H1 (cell line): ENCODE measurements around the gene ARHGEF18. TPM values are rescaled to one million over a fixed set of nuclear protein-coding genes. Genes with fewer than 3 reads are reported as not detected.

Experiments used
- CTCF ChIA-PET: fragments of 300-600 bp; sonication (Branson Sonifier 250); formaldehyde crosslinking; loops from one replicate; lab custom pipeline; 2021; ENCODE audit not compliant: partially characterized antibody; lab: Charles Lee
- POLR2A ChIA-PET: fragments of 300-600 bp; sonication (Branson Sonifier 250); formaldehyde crosslinking; loops from one replicate; lab custom pipeline; 2021; ENCODE audit warnings: inconsistent platforms; ENCODE audit not compliant: partially characterized antibody; lab: Charles Lee
- DNase-seq, 2 experiments: peaks; one replicate each; pipeline versions ENCODE4 v3.0.0 to v3.0.0-alpha.2; 2010 to 2022; ENCODE audit warnings: low spot score in 2 of 2, low read depth in 1 of 2, mixed read lengths in 1 of 2
- FAIRE-seq: peaks from 2 replicates; lab custom pipeline; 2011; peaks lifted over from hg19 to GRCh38; lab: Jason Lieb, UNC
- H2AFZ ChIP-seq: 2 replicates; pipeline ENCODE4 v1.8.1; 2012; ENCODE audit warnings: low read length, inconsistent platforms
- H2AK5ac ChIP-seq: 2 replicates; pipeline ENCODE4 v1.6.1; 2013; ENCODE audit warnings: low read depth, low read length
- H2BK120ac ChIP-seq: replicated peaks from 2 replicates; pipeline ENCODE3; 2013; ENCODE audit warnings: low read depth, low read length, inconsistent platforms
- H2BK12ac ChIP-seq: 2 replicates; pipeline ENCODE4 v1.6.1; 2013; ENCODE audit warnings: low read depth, low read length
- H2BK15ac ChIP-seq: 2 replicates; pipeline ENCODE4 v1.6.1; 2013; ENCODE audit warnings: low read length
- H2BK20ac ChIP-seq: 2 replicates; pipeline ENCODE4 v1.6.1; 2013; ENCODE audit warnings: low read length
- H2BK5ac ChIP-seq: 2 replicates; pipeline ENCODE4 v1.6.1; 2013; ENCODE audit warnings: low read depth, low read length
- H3K14ac ChIP-seq: 2 replicates; pipeline ENCODE4 v1.6.1; 2013; ENCODE audit warnings: inconsistent platforms; ENCODE audit not compliant: insufficient read length
- H3K18ac ChIP-seq: 2 replicates; pipeline ENCODE4 v1.6.1; 2013; ENCODE audit warnings: low read length; ENCODE audit errors: extremely low read depth
- H3K23ac ChIP-seq: 2 replicates; pipeline ENCODE4 v1.6.1; 2013; ENCODE audit warnings: inconsistent platforms; ENCODE audit not compliant: insufficient read length
- H3K23me2 ChIP-seq: 2 replicates; pipeline ENCODE4 v1.6.1; 2013; ENCODE audit warnings: low read depth, low read length
- H3K27ac ChIP-seq: 2 replicates; pipeline ENCODE4 v1.6.1; 2011; ENCODE audit warnings: low read depth, low read length, inconsistent platforms
- H3K27me3 ChIP-seq, 4 experiments: replicated peaks in 1 of 4; 1 replicate in 1 of 4; 2 replicates in 3 of 4; pipeline versions ENCODE4 v1.6.1 to v1.8.1; 2011 to 2013; ENCODE audit warnings: low read length in 3 of 4, mild to moderate bottlenecking in 3 of 4, inconsistent platforms in 2 of 4, mixed read lengths in 2 of 4, moderate library complexity in 1 of 4; ENCODE audit not compliant: control insufficient read depth in 3 of 4, insufficient read depth in 3 of 4; ENCODE audit errors: extremely low read depth in 1 of 4
- H3K36me3 ChIP-seq, 4 experiments: 2 replicates each; pipeline versions ENCODE4 v1.6.1 to v1.8.1; 2011 to 2013; ENCODE audit warnings: mild to moderate bottlenecking in 4 of 4, low read length in 3 of 4, moderate library complexity in 2 of 4, control low read depth in 1 of 4, inconsistent platforms in 1 of 4; ENCODE audit not compliant: insufficient read depth in 4 of 4, control insufficient read depth in 2 of 4
- H3K4ac ChIP-seq: replicated peaks from 2 replicates; pipeline ENCODE3; 2013; ENCODE audit warnings: low read length, low read depth, mixed read lengths, inconsistent platforms; ENCODE audit not compliant: insufficient read length
- H3K4me1 ChIP-seq, 4 experiments: replicated peaks in 1 of 4; 1 replicate in 1 of 4; 2 replicates in 3 of 4; pipeline versions ENCODE4 v1.6.1 to v1.8.1; 2011 to 2013; ENCODE audit warnings: low read length in 3 of 4, inconsistent platforms in 2 of 4, mixed read lengths in 1 of 4; ENCODE audit not compliant: insufficient read depth in 4 of 4, control insufficient read depth in 3 of 4
- H3K4me2 ChIP-seq, 2 experiments: 2 replicates each; pipeline versions ENCODE4 v1.6.1 to v1.8.1; 2011 to 2013; ENCODE audit warnings: low read depth in 2 of 2, low read length in 2 of 2, control low read depth in 1 of 2, inconsistent platforms in 1 of 2, mild to moderate bottlenecking in 1 of 2; ENCODE audit not compliant: insufficient read depth in 1 of 2
- H3K4me3 ChIP-seq, 4 experiments: fragments of 200-600, 300-600 bp in 1 of 4; sonication (generic), shearing (Covaris generic), sonication (Bioruptor Twin) in 1 of 4; 2 replicates each; pipeline versions ENCODE4 v1.5.1 to v1.8.1; 2011 to 2016; ENCODE audit warnings: low read length in 4 of 4, low read depth in 3 of 4, control low read depth in 2 of 4, inconsistent platforms in 2 of 4, mild to moderate bottlenecking in 2 of 4, mixed read lengths in 1 of 4, moderate library complexity in 1 of 4; ENCODE audit not compliant: insufficient read depth in 2 of 4; ENCODE audit errors: extremely low read depth in 1 of 4
- H3K56ac ChIP-seq: replicated peaks from 2 replicates; pipeline ENCODE3; 2013; ENCODE audit warnings: low read depth, mild to moderate bottlenecking, mixed read lengths, low read length, inconsistent platforms; ENCODE audit not compliant: insufficient read length
- H3K79me1 ChIP-seq: 2 replicates; pipeline ENCODE4 v1.6.1; 2013; ENCODE audit warnings: low read depth, low read length, control low read depth
- H3K79me2 ChIP-seq, 2 experiments: 2 replicates each; pipeline versions ENCODE4 v1.6.1 to v1.8.1; 2012 to 2013; ENCODE audit warnings: low read length in 2 of 2, mild to moderate bottlenecking in 2 of 2, inconsistent platforms in 1 of 2; ENCODE audit not compliant: insufficient read depth in 2 of 2, control insufficient read depth in 1 of 2
- H3K9ac ChIP-seq, 4 experiments: replicated peaks in 1 of 4; 1 replicate in 1 of 4; 2 replicates in 3 of 4; pipeline versions ENCODE4 v1.6.1 to v1.8.1; 2011 to 2013; ENCODE audit warnings: low read depth in 3 of 4, low read length in 3 of 4, control low read depth in 2 of 4, mild to moderate bottlenecking in 2 of 4, moderate library complexity in 2 of 4, inconsistent platforms in 1 of 4; ENCODE audit errors: extremely low read depth in 1 of 4
- H3K9me3 ChIP-seq, 2 experiments: 2 replicates each; pipeline versions ENCODE4 v1.6.1 to v1.8.1; 2012 to 2013; ENCODE audit warnings: mild to moderate bottlenecking in 2 of 2, moderate library complexity in 2 of 2, control low read depth in 1 of 2, inconsistent platforms in 1 of 2, low read depth in 1 of 2, low read length in 1 of 2, mixed read lengths in 1 of 2; ENCODE audit not compliant: insufficient read depth in 2 of 2
- H4K20me1 ChIP-seq, 2 experiments: replicated peaks in 1 of 2; 2 replicates each; pipeline versions ENCODE3 to v1.8.1; 2011 to 2013; ENCODE audit warnings: inconsistent platforms in 2 of 2, low read length in 2 of 2, mild to moderate bottlenecking in 1 of 2; ENCODE audit not compliant: insufficient read depth in 2 of 2, control insufficient read depth in 1 of 2
- H4K5ac ChIP-seq: 2 replicates; pipeline ENCODE4 v1.6.1; 2013; ENCODE audit warnings: low read length, low read depth, mixed read lengths, inconsistent platforms; ENCODE audit not compliant: insufficient read length
- H4K8ac ChIP-seq: 2 replicates; pipeline ENCODE4 v1.8.0; 2013; ENCODE audit warnings: mild to moderate bottlenecking, moderate library complexity, low read length, inconsistent platforms; ENCODE audit not compliant: insufficient read depth; ENCODE audit errors: extremely low read depth
- H4K91ac ChIP-seq: replicated peaks from 2 replicates; pipeline ENCODE3; 2013; ENCODE audit warnings: low read length, mixed read lengths, inconsistent platforms; ENCODE audit not compliant: insufficient read length
- CEBPB ChIP-seq: IDR thresholded peaks from 2 replicates; pipeline ENCODE4 v1.6.1; 2012; ENCODE audit warnings: low read depth, low read length
- HDAC2 ChIP-seq, 2 experiments: fragments of 300-600 bp in 1 of 2; sonication (generic) in 1 of 2; IDR thresholded peaks; 2 replicates each; pipeline ENCODE4 v1.6.1; 2011 to 2012; ENCODE audit warnings: low read depth in 2 of 2, low read length in 2 of 2, mild to moderate bottlenecking in 2 of 2, moderate library complexity in 2 of 2, borderline replicate concordance in 1 of 2, inconsistent platforms in 1 of 2
- JUN ChIP-seq: IDR thresholded peaks from 2 replicates; pipeline ENCODE4 v1.6.1; 2011; ENCODE audit warnings: low read depth, mild to moderate bottlenecking, improper control_type of control experiment, low read length
- KDM1A ChIP-seq: fragments of 200-600, 300-600 bp; sonication (generic); IDR thresholded peaks from 2 replicates; pipeline ENCODE4 v1.7.1; 2016; ENCODE audit warnings: mild to moderate bottlenecking, low read length, borderline replicate concordance
- MAFK ChIP-seq: IDR thresholded peaks from 2 replicates; pipeline ENCODE4 v1.6.1; 2012; ENCODE audit warnings: low read depth, mild to moderate bottlenecking, improper control_type of control experiment, low read length
- RBBP5 ChIP-seq: IDR thresholded peaks from 2 replicates; pipeline ENCODE4 v1.7.1; 2012; ENCODE audit warnings: low read depth, mild to moderate bottlenecking, inconsistent platforms, low read length, moderate library complexity, borderline replicate concordance
- SAP30 ChIP-seq: fragments of 300-600 bp; sonication (generic); IDR thresholded peaks from 2 replicates; pipeline ENCODE4 v1.7.1; 2012; ENCODE audit warnings: low read length, moderate library complexity, mild to moderate bottlenecking, inconsistent platforms; ENCODE audit not compliant: insufficient read depth, insufficient replicate concordance
- WGBS, 2 experiments: shearing (Covaris generic) in 1 of 2; methylation state at CpG; one replicate each; pipeline versions ENCODE4 v1.1.6 to v1.1.7; 2013 to 2015; ENCODE audit warnings: low lambda C conversion rate in 2 of 2, mixed read lengths in 2 of 2, inconsistent platforms in 1 of 2, low coverage in 1 of 2, missing lambda C conversion rate in 1 of 2; ENCODE audit not compliant: insufficient replicate concordance in 2 of 2, insufficient coverage in 1 of 2, insufficient read length in 1 of 2; ENCODE audit errors: extremely low coverage in 1 of 2, missing lambda C conversion rate in 1 of 2; 5-methylcytosine and 5-hydroxymethylcytosine counted together
- polyA plus RNA-seq, 7 experiments: library from polyadenylated mRNA; depleted of rRNA in 3 of 7; stranded (reverse) in 5 of 7; unstranded in 2 of 7; fragments of >200 nt in 5 of 7; fragments of 200-250 nt in 2 of 7; gene quantifications; 1 replicate in 5 of 7; 2 replicates in 1 of 7; 4 replicates in 1 of 7; pipeline versions ENCODE4 v1.2.1 to v1.2.3, GENCODE V29; 2011 to 2013; ENCODE audit warnings: missing spikeins in 2 of 7, mixed read lengths in 2 of 7
- total RNA-seq: library from RNA; stranded (reverse); fragmentation: NEBNext Ultra II Directional; extraction: Animal tissue kit (Norgen Biotek cat#: 25700); gene quantifications from 2 replicates; pipeline ENCODE4 v1.2.1, GENCODE V29; 2021
- TF ChIP-seq, protein P1 (sequence below): IDR thresholded peaks from 2 replicates; pipeline ENCODE4 v1.6.1; 2012; ENCODE audit warnings: inconsistent platforms

ARHGEF18 gene
- total and polyA plus RNA-seq, 2 of the 8 experiments (the other 6 are each of a cell fraction or from before 2014, with no cell fraction given): 12.2 to 35.9 TPM

DNA sequence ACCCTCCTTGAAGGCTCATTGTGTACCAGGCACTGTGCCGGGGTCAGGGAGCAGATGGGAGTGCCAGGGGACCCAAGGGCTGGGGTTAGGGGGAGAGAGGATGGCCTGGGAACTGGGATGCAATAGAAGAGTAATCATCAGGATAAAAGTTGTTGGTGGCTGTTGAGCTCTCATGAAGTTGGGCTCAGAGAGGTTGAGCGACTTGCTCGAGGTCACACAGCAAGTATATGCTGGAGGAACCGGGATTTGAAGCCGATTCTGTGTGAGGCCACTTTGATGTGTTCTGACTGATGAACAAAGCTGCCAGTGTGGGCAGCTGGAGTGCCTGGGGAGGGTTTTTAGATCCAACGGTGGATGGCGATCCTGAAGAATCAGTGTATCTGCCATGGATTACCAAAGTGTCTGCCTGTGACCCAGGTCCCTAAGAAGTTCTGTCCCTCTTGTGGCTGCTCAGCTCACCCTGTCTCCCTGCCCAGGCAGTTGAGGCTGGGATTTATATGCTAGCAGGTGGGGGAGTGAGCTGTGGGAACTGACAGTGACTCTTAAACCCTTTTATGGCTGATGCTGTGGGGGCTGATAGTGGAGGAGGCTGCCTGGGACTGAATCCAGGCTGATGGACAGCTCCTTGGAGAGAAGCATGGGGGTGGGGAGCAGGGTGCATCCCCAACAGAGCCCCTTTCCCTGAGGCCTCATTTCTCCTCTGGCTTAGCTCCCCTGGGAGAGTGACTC lies 8.3 kb downstream of the ARHGEF18 start:
- Histone ChIP-seq H3K9me3 (peaks cover 2% of the 10 kb centered on the region in 2 experiments; a peak in 2 of 4 replicates), H3K79me1 (no peaks in the 10 kb centered on the region), H2BK20ac (no peak overlapping the region), H4K5ac (no peak overlapping the region), H2AFZ (no peak overlapping the region), H4K20me1 (peaks cover 0 to 1% of the 10 kb centered on the region in 2 experiments), H2BK120ac (no peak overlapping the region), H3K4me3 (no peak overlapping the region), H4K91ac (no peak overlapping the region), H2BK5ac (no peak overlapping the region), H3K18ac (no peak overlapping the region), H4K8ac (no peak overlapping the region), H3K27ac (no peak overlapping the region), H3K27me3 (peaks cover 0 to 2% (median 0%) of the 10 kb centered on the region in 4 experiments; a peak in 1 of 7 replicates), H3K79me2 (no peaks in the 10 kb centered on the region), H3K4ac (no peak overlapping the region), H2BK15ac (no peak overlapping the region), H3K36me3 (no peaks in the 10 kb centered on the region), H3K4me1 (no peaks in the 10 kb centered on the region; a peak in 1 of 7 replicates), H2AK5ac (no peak overlapping the region), H2BK12ac (no peak overlapping the region), H3K14ac (no peak overlapping the region), H3K4me2 (no peak overlapping the region), H3K9ac (no peak overlapping the region), H3K23me2 (peaks cover 7% of the 10 kb centered on the region; the same call in 1 of the 2 replicates), H3K56ac (no peak overlapping the region), H3K23ac (no peak overlapping the region)
- no peak for DNase-seq
- no peak for FAIRE-seq
- WGBS, 2 experiments: 87% methylated on average over 7 of the region's 7 CpGs; no CpG with 5 or more reads in 1 of the 2 experiments
- ChIA-PET CTCF (interaction anchor here (0.7 to 9.8 kb wide), 9 partner anchors 9 to 255 kb away, joined by 3 to 85 read pairs (median 5); no protein-coding TSS in a partner anchor), POLR2A (interaction anchor here (0.6 kb wide), 1 partner anchor 99 kb away, joined by 3 read pairs; no protein-coding TSS in a partner anchor)
- TF ChIP-seq HDAC2 (IDR thresholded peaks at IDR 0.05; ENCODE audit: borderline replicate concordance in 1 of 2, low read depth in 2 of 2, low read length in 2 of 2) (no peak), MAFK (no peak), SAP30 (no peak), CEBPB (no peak), KDM1A (peak; percentile 83), JUN (no peak), RBBP5 (no peak)
- TF ChIP-seq, protein P1, sequence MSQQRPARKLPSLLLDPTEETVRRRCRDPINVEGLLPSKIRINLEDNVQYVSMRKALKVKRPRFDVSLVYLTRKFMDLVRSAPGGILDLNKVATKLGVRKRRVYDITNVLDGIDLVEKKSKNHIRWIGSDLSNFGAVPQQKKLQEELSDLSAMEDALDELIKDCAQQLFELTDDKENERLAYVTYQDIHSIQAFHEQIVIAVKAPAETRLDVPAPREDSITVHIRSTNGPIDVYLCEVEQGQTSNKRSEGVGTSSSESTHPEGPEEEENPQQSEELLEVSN: no peak
